GM12878 (cell line): ENCODE measurements around the gene STARD5. TPM values are rescaled to one million over a fixed set of nuclear protein-coding genes. Genes with fewer than 3 reads are reported as not detected.

ENCODE experiments used
- ATAC-seq: fragments of 200-7000 bp; cut with Tn5 transposase; 3 replicates; pipeline ENCODE4 v1.9.1; 2020; ENCODE audit warnings: mild to moderate bottlenecking, moderate library complexity
- BruUV-seq: library from RNA; stranded (reverse); fragments of 400-500 nt; replicated peaks from 2 replicates; lab custom pipeline; 2021; lab: Mats Ljungman, UMichigan
- CTCF ChIA-PET: fragments of 300-600 bp; sonication (Branson Sonifier 250); formaldehyde crosslinking; extraction: SDS; loops from one replicate; lab custom pipeline; 2021; ENCODE audit warnings: inconsistent platforms; lab: Yijun Ruan, JAX
- POLR2A ChIA-PET: fragments of 350-600 bp; formaldehyde crosslinking; extraction: SDS; loops from one replicate; lab custom pipeline; 2021; ENCODE audit warnings: inconsistent platforms; lab: Charles Lee
- RAD21 ChIA-PET: fragments of 300-600 bp; sonication (Branson Sonifier 250); formaldehyde crosslinking; loops from one replicate; lab custom pipeline; 2023; ENCODE audit warnings: antibody characterized with exemption; ENCODE audit not compliant: unreplicated experiment; lab: Charles Lee
- SMC1A ChIA-PET: fragments of 300-600 bp; sonication (Branson Sonifier 250); formaldehyde crosslinking; loops from one replicate; lab custom pipeline; 2023; ENCODE audit not compliant: unreplicated experiment, uncharacterized antibody; lab: Charles Lee
- DNase-seq: peaks from one replicate; pipeline ENCODE4 v3.0.0-alpha.2; 2011; ENCODE audit warnings: low read depth, low spot score
- FAIRE-seq: peaks from 3 replicates; lab custom pipeline; 2011; peaks lifted over from hg19 to GRCh38; lab: Jason Lieb, UNC
- H2AFZ ChIP-seq: 2 replicates; pipeline ENCODE4 v1.6.0; 2011; ENCODE audit warnings: low read depth, low read length, control low read depth; ENCODE audit not compliant: control insufficient read depth
- H3K27ac ChIP-seq: 2 replicates; pipeline ENCODE4 v1.5.1; 2011; ENCODE audit warnings: control low read depth; ENCODE audit not compliant: control insufficient read depth, insufficient read depth
- H3K27me3 ChIP-seq, 2 experiments: replicated peaks in 1 of 2; 2 replicates each; pipeline versions ENCODE4 v1.6.0 to v1.6.1; 2011; ENCODE audit warnings: low read length in 1 of 2; ENCODE audit not compliant: control insufficient read depth in 2 of 2, insufficient read depth in 2 of 2
- H3K36me3 ChIP-seq, 2 experiments: 2 replicates each; pipeline ENCODE4 v1.5.1; 2011; ENCODE audit warnings: low read length in 1 of 2; ENCODE audit not compliant: control insufficient read depth in 2 of 2, insufficient read depth in 2 of 2
- H3K4me1 ChIP-seq: 2 replicates; pipeline ENCODE4 v1.6.1; 2011; ENCODE audit warnings: mild to moderate bottlenecking, low read length, moderate library complexity, mixed read lengths; ENCODE audit not compliant: control insufficient read depth, insufficient read depth
- H3K4me2 ChIP-seq: 2 replicates; pipeline ENCODE4 v1.6.0; 2011; ENCODE audit warnings: control low read depth; ENCODE audit not compliant: control insufficient read depth, insufficient read depth
- H3K4me3 ChIP-seq: fragments of 200-600 bp; sonication (generic); 2 replicates; pipeline ENCODE4 v1.5.1; 2016
- H3K79me2 ChIP-seq: 2 replicates; pipeline ENCODE4 v1.6.0; 2011; ENCODE audit warnings: low read length; ENCODE audit not compliant: control insufficient read depth, insufficient read depth
- H3K9ac ChIP-seq: 2 replicates; pipeline ENCODE4 v1.8.0; 2011; ENCODE audit warnings: low read length, control low read depth, mixed read lengths; ENCODE audit not compliant: control insufficient read depth, insufficient read depth
- H3K9me3 ChIP-seq: replicated peaks from 3 replicates; pipeline ENCODE4 v1.5.1; 2011; ENCODE audit warnings: mild to moderate bottlenecking, low read length; ENCODE audit not compliant: control insufficient read depth, insufficient read depth
- H4K20me1 ChIP-seq: 2 replicates; pipeline ENCODE4 v1.6.0; 2011; ENCODE audit not compliant: control insufficient read depth, insufficient read depth
- ATF7 ChIP-seq: fragments of 450-650 bp; IDR thresholded peaks from 2 replicates; pipeline ENCODE4 v1.6.1; 2016; ENCODE audit warnings: low read depth, mild to moderate bottlenecking
- CREB1 ChIP-seq: IDR thresholded peaks from 2 replicates; pipeline ENCODE4 v1.6.1; 2012; ENCODE audit warnings: low read depth, mild to moderate bottlenecking, inconsistent platforms
- IKZF2 ChIP-seq, 2 experiments: fragments of 450-650 bp; IDR thresholded peaks; 2 replicates each; pipeline ENCODE4 v1.6.1; 2017; ENCODE audit warnings: mild to moderate bottlenecking in 2 of 2, moderate library complexity in 2 of 2
- KDM1A ChIP-seq: fragments of 200-600 bp; sonication (generic); IDR thresholded peaks from 2 replicates; pipeline ENCODE4 v1.6.1; 2016; ENCODE audit warnings: borderline replicate concordance
- TCF3 ChIP-seq: IDR thresholded peaks from 2 replicates; pipeline ENCODE4 v1.6.1; 2012; ENCODE audit warnings: low read depth, mild to moderate bottlenecking, low read length, borderline replicate concordance; ENCODE audit not compliant: insufficient read depth
- TCF7 ChIP-seq: IDR thresholded peaks from 2 replicates; pipeline ENCODE4 v1.6.1; 2014; ENCODE audit warnings: antibody characterized with exemption, borderline replicate concordance
- WGBS: methylation state at CpG from one replicate; pipeline ENCODE4 v1.1.6; 2016; ENCODE audit warnings: low lambda C conversion rate; ENCODE audit not compliant: insufficient replicate concordance, insufficient coverage; ENCODE audit errors: missing lambda C conversion rate; 5-methylcytosine and 5-hydroxymethylcytosine counted together
- in situ Hi-C: fragments of 300-500 bp; cut with MboI; formaldehyde crosslinking; loops from 9 replicates; pipeline ENCODE4 v1.14.3; 2018; ENCODE audit warnings: mixed read lengths
- intact Hi-C: fragments of 100-400 bp; cut with micrococcal nuclease; formaldehyde crosslinking; loops from one replicate; pipeline ENCODE4 v1.14.2; 2022; ENCODE audit not compliant: unreplicated experiment
- polyA plus RNA-seq, 11 experiments: library from polyadenylated mRNA; depleted of rRNA in 4 of 11; unstranded in 6 of 11; stranded (reverse) in 5 of 11; fragments of >200 nt; fragmentation: Nextera tagmentation in 4 of 11; fragmentation: Illumina TruSeq in 1 of 11; extraction: Ambion mirVana in 4 of 11; extraction: Trizol in 1 of 11; gene quantifications; 1 replicate in 1 of 11; 2 replicates in 10 of 11; pipeline versions ENCODE4 v1.2.1 to v1.2.3, GENCODE V29; 2011 to 2016; ENCODE audit warnings: inconsistent platforms in 2 of 11, missing spikeins in 2 of 11, low read depth in 1 of 11
- total RNA-seq, 4 experiments: library from RNA; depleted of rRNA in 3 of 4; stranded (reverse); fragments of >200 nt in 3 of 4; fragmentation: Illumina TruSeq in 1 of 4; extraction: Trizol in 1 of 4; gene quantifications; 2 replicates each; pipeline versions ENCODE4 v1.2.1 to v1.2.3, GENCODE V29; 2013 to 2021
- TF ChIP-seq, protein P1 (sequence below): fragments of 150-350 bp; IDR thresholded peaks from 2 replicates; pipeline ENCODE4 v1.6.1; 2016; ENCODE audit warnings: low read depth, low read length

Gene STARD5
- total and polyA plus RNA-seq, 10 of the 15 experiments (the other 5 are each of a cell fraction or from before 2014, with no cell fraction given) = 2.3 to 9.4 (median 4.7) TPM

- BruUV-seq = no TSS peak
- peaks cover 17% of the 10 kb centered on the region for H3K4me1 ChIP-seq
- H3K4me2 ChIP-seq = no peak overlapping the region
- H3K36me3 ChIP-seq = no peaks in the 10 kb centered on the region
- ATAC-seq (no peak), FAIRE-seq (no peak), DNase-seq (no peak)
- TF ChIP-seq KDM1A (no peak), CREB1 (no peak), IKZF2 (IDR thresholded peaks at IDR 0.05) (no peak), ATF7 (no peak), TCF7 (no peak), TCF3 (no peak)
- TF ChIP-seq, protein P1, sequence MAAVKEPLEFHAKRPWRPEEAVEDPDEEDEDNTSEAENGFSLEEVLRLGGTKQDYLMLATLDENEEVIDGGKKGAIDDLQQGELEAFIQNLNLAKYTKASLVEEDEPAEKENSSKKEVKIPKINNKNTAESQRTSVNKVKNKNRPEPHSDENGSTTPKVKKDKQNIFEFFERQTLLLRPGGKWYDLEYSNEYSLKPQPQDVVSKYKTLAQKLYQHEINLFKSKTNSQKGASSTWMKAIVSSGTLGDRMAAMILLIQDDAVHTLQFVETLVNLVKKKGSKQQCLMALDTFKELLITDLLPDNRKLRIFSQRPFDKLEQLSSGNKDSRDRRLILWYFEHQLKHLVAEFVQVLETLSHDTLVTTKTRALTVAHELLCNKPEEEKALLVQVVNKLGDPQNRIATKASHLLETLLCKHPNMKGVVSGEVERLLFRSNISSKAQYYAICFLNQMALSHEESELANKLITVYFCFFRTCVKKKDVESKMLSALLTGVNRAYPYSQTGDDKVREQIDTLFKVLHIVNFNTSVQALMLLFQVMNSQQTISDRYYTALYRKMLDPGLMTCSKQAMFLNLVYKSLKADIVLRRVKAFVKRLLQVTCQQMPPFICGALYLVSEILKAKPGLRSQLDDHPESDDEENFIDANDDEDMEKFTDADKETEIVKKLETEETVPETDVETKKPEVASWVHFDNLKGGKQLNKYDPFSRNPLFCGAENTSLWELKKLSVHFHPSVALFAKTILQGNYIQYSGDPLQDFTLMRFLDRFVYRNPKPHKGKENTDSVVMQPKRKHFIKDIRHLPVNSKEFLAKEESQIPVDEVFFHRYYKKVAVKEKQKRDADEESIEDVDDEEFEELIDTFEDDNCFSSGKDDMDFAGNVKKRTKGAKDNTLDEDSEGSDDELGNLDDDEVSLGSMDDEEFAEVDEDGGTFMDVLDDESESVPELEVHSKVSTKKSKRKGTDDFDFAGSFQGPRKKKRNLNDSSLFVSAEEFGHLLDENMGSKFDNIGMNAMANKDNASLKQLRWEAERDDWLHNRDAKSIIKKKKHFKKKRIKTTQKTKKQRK = no peak
- ChIA-PET CTCF (interaction anchor here (9.1 to 11.0 kb wide), 2 partner anchors 64 to 117 kb away, joined by 242 to 249 read pairs; no protein-coding TSS in a partner anchor), RAD21 (no interaction called here), POLR2A (no interaction called here), SMC1A (interaction anchor here (4.4 kb wide), 1 partner anchor 130 kb away, joined by 17 read pairs; no protein-coding TSS in a partner anchor)
- WGBS = 65% methylated on average over 11 of the region's 11 CpGs
- intact Hi-C loops = loop anchor here (10.0 kb wide), 1 partner anchor 204 kb away; no protein-coding TSS in a partner anchor
- no peak overlapping the region for H3K4me3 ChIP-seq
- no peaks in the 10 kb centered on the region for H3K79me2 ChIP-seq
- H4K20me1 ChIP-seq = no peaks in the 10 kb centered on the region
- H3K9ac ChIP-seq = no peak overlapping the region
- H3K27ac ChIP-seq = no peak overlapping the region
- in situ Hi-C loops = no loop called here
- no peak overlapping the region for H2AFZ ChIP-seq
- no peaks in the 10 kb centered on the region for H3K9me3 ChIP-seq
- H3K27me3 ChIP-seq = no peaks in the 10 kb centered on the region
These were observed 53.0 kb downstream of the STARD5 start for GRCh38 chr15:81270781-81271491.
